CD14-positive monocyte (primary cell): ENCODE data around the gene SLC47A2. TPM values are rescaled to one million over a fixed set of nuclear protein-coding genes. Genes with fewer than 3 reads are reported as not detected.

Source experiments
- DNase-seq, 3 donors: peaks; one replicate each; pipeline ENCODE4 v3.0.0-alpha.2; 2011 to 2022
- H2AFZ ChIP-seq: 2 replicates; pipeline ENCODE4 v1.6.0; 2012; ENCODE audit warnings: mild to moderate bottlenecking, low read depth, low read length, inconsistent platforms; ENCODE audit not compliant: insufficient read depth, poor library complexity, severe bottlenecking
- H3K27ac ChIP-seq, 2 donors: 1 replicate in 1 of 2; 2 replicates in 1 of 2; pipeline ENCODE4 v1.5.1; 2012 to 2013; ENCODE audit warnings: low read length in 2 of 2, control low read depth in 1 of 2, inconsistent platforms in 1 of 2, low read depth in 1 of 2, mild to moderate bottlenecking in 1 of 2
- H3K27me3 ChIP-seq, 2 donors: one replicate each; pipeline versions ENCODE4 v1.6.0 to v1.6.1; 2011 to 2013; ENCODE audit warnings: low read length in 2 of 2; ENCODE audit not compliant: control insufficient read depth in 2 of 2, insufficient read depth in 2 of 2
- H3K36me3 ChIP-seq, 2 donors: replicated peaks in 1 of 2; 1 replicate in 1 of 2; 2 replicates in 1 of 2; pipeline versions ENCODE4 v1.5.1 to v1.6.1; 2012 to 2013; ENCODE audit warnings: low read length in 2 of 2, control low read depth in 1 of 2, inconsistent platforms in 1 of 2, mild to moderate bottlenecking in 1 of 2; ENCODE audit not compliant: insufficient read depth in 2 of 2, control insufficient read depth in 1 of 2
- H3K4me1 ChIP-seq, 2 donors: 1 replicate in 1 of 2; 2 replicates in 1 of 2; pipeline versions ENCODE4 v1.5.1 to v1.6.1; 2012 to 2013; ENCODE audit warnings: low read length in 2 of 2, control low read depth in 1 of 2, inconsistent platforms in 1 of 2, mild to moderate bottlenecking in 1 of 2, moderate library complexity in 1 of 2; ENCODE audit not compliant: insufficient read depth in 2 of 2, control insufficient read depth in 1 of 2
- H3K4me2 ChIP-seq: replicated peaks from 2 replicates; pipeline ENCODE3; 2012; ENCODE audit warnings: low read length, moderate library complexity, mild to moderate bottlenecking; ENCODE audit not compliant: poor library complexity, severe bottlenecking; ENCODE audit errors: extremely low read depth
- H3K4me3 ChIP-seq, 3 experiments: fragments of 200-600 bp in 1 of 3; sonication (generic) in 1 of 3; replicated peaks in 1 of 3; 1 replicate in 2 of 3; 2 replicates in 1 of 3; pipeline ENCODE4 v1.5.1; 2011 to 2013; ENCODE audit warnings: low read length in 3 of 3, mild to moderate bottlenecking in 3 of 3, control low read depth in 2 of 3, low read depth in 2 of 3, inconsistent platforms in 1 of 3, moderate library complexity in 1 of 3
- H3K79me2 ChIP-seq: 2 replicates; pipeline ENCODE4 v1.6.0; 2012; ENCODE audit warnings: mild to moderate bottlenecking, control low read depth, inconsistent platforms, low read length, moderate library complexity; ENCODE audit not compliant: insufficient read depth
- H3K9ac ChIP-seq: 2 replicates; pipeline ENCODE4 v1.6.0; 2017; ENCODE audit warnings: low read length, mild to moderate bottlenecking; ENCODE audit not compliant: insufficient read depth, poor library complexity, severe bottlenecking
- H3K9me3 ChIP-seq, 2 donors: replicated peaks in 1 of 2; 1 replicate in 1 of 2; 2 replicates in 1 of 2; pipeline versions ENCODE4 v1.5.1 to v1.6.1; 2012 to 2013; ENCODE audit warnings: low read length in 2 of 2, control low read depth in 1 of 2; ENCODE audit not compliant: control insufficient read depth in 1 of 2, insufficient read depth in 1 of 2
- H4K20me1 ChIP-seq: 2 replicates; pipeline ENCODE4 v1.6.0; 2012; ENCODE audit warnings: mild to moderate bottlenecking, low read length, control low read depth, moderate library complexity; ENCODE audit not compliant: insufficient read depth
- H3K27ac Mint-ChIP-seq, 7 donors: one replicate each; pipeline ENCODE4 v1.8.0; 2020; ENCODE audit warnings: mild to moderate bottlenecking in 7 of 7, mixed read lengths in 7 of 7, moderate library complexity in 6 of 7, inconsistent platforms in 2 of 7
- H3K27me3 Mint-ChIP-seq, 3 donors: one replicate each; pipeline ENCODE4 v1.8.0; 2021 to 2022; ENCODE audit warnings: low read depth in 3 of 3, mild to moderate bottlenecking in 3 of 3, mixed read lengths in 3 of 3, moderate library complexity in 3 of 3, inconsistent platforms in 1 of 3
- H3K36me3 Mint-ChIP-seq, 2 donors: one replicate each; pipeline ENCODE4 v1.8.0; 2020; ENCODE audit warnings: mixed read lengths in 2 of 2, inconsistent platforms in 1 of 2, mild to moderate bottlenecking in 1 of 2
- H3K4me1 Mint-ChIP-seq: one replicate; pipeline ENCODE4 v1.8.0; 2020; ENCODE audit warnings: mild to moderate bottlenecking, mixed read lengths
- H3K4me3 Mint-ChIP-seq, 2 donors: one replicate each; pipeline ENCODE4 v1.8.0; 2020; ENCODE audit warnings: mild to moderate bottlenecking in 2 of 2, mixed read lengths in 2 of 2, moderate library complexity in 1 of 2
- H3K9me3 Mint-ChIP-seq, 7 donors: one replicate each; pipeline ENCODE4 v1.8.0; 2020 to 2022; ENCODE audit warnings: mixed read lengths in 7 of 7, mild to moderate bottlenecking in 6 of 7, moderate library complexity in 6 of 7, inconsistent platforms in 2 of 7
- WGBS: methylation state at CpG from one replicate; pipeline ENCODE4 v1.1.5; 2013; ENCODE audit warnings: missing lambda C conversion rate; ENCODE audit not compliant: insufficient coverage; 5-methylcytosine and 5-hydroxymethylcytosine counted together
- intact Hi-C, 2 donors: fragments of 100-400 bp; cut with micrococcal nuclease; formaldehyde crosslinking; loops; one replicate each; pipeline versions ENCODE4 v1.15.0 to v1.15.1; 2023
- polyA plus RNA-seq, 3 donors: library from polyadenylated mRNA; depleted of rRNA in 1 of 3; unstranded in 2 of 3; stranded (reverse) in 1 of 3; fragments of 300-500 nt in 2 of 3; fragments of >200 nt in 1 of 3; fragmentation: Illumina TruSeq in 2 of 3; gene quantifications; 1 replicate in 2 of 3; 2 replicates in 1 of 3; pipeline ENCODE4 v1.2.3, GENCODE V29; 2012 to 2021
- TF ChIP-seq, protein P1 (sequence below): fragments of 200-600 bp; IDR thresholded peaks from one replicate; pipeline ENCODE4 v1.8.0; 2022; ENCODE audit warnings: antibody characterized with exemption, mild to moderate bottlenecking

SLC47A2 gene
- polyA plus RNA-seq, 3 donors: not detected

GRCh38 chr17:19719355-19720209 lies 3.2 kb upstream of the SLC47A2 start:
- TF ChIP-seq, protein P1, sequence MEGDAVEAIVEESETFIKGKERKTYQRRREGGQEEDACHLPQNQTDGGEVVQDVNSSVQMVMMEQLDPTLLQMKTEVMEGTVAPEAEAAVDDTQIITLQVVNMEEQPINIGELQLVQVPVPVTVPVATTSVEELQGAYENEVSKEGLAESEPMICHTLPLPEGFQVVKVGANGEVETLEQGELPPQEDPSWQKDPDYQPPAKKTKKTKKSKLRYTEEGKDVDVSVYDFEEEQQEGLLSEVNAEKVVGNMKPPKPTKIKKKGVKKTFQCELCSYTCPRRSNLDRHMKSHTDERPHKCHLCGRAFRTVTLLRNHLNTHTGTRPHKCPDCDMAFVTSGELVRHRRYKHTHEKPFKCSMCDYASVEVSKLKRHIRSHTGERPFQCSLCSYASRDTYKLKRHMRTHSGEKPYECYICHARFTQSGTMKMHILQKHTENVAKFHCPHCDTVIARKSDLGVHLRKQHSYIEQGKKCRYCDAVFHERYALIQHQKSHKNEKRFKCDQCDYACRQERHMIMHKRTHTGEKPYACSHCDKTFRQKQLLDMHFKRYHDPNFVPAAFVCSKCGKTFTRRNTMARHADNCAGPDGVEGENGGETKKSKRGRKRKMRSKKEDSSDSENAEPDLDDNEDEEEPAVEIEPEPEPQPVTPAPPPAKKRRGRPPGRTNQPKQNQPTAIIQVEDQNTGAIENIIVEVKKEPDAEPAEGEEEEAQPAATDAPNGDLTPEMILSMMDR: no peak
- Histone ChIP-seq H3K9me3 (no peaks in the 10 kb centered on the region), H3K79me2 (no peaks in the 10 kb centered on the region), H3K27me3 (no peaks in the 10 kb centered on the region), H3K4me2 (no peak overlapping the region), H3K27ac (no peak overlapping the region), H3K9ac (no peak overlapping the region), H3K36me3 (no peaks in the 10 kb centered on the region), H4K20me1 (no peaks in the 10 kb centered on the region), H3K4me3 (no peak overlapping the region), H2AFZ (no peak overlapping the region), H3K4me1 (peaks cover 16 to 22% of the 10 kb centered on the region in 2 donors)
- 94% methylated on average over 21 of the region's 23 CpGs for WGBS
- H3K4me1 Mint-ChIP-seq: peaks cover 18% of the 10 kb centered on the region
- H3K36me3 Mint-ChIP-seq: no peaks in the 10 kb centered on the region
- no peak for DNase-seq
- H3K4me3 Mint-ChIP-seq: no peak overlapping the region
- peaks cover 0 to 8% (median 0%) of the 10 kb centered on the region in 3 donors for H3K27me3 Mint-ChIP-seq
- H3K9me3 Mint-ChIP-seq: no peaks in the 10 kb centered on the region
- peak overlapping the region in 1 of 7 donors; percentile 21 for H3K27ac Mint-ChIP-seq
- intact Hi-C loops: loop anchor here in 1 of 2 donors (10.0 kb wide), 1 partner anchor 75 kb away; the partner anchor contains the start of gene ALDH3A2

GRCh38 chr17:19718613-19719354 lies 2.4 kb upstream of the SLC47A2 start:
- Mint-ChIP-seq H3K36me3 (no peaks in the 10 kb centered on the region), H3K9me3 (no peaks in the 10 kb centered on the region), H3K27ac (peak overlapping the region in 1 of 7 donors; percentile 15), H3K27me3 (peaks cover 0 to 8% (median 0%) of the 10 kb centered on the region in 3 donors), H3K4me1 (peaks cover 11% of the 10 kb centered on the region), H3K4me3 (no peak overlapping the region)
- 88% methylated on average over 13 of the region's 18 CpGs for WGBS
- TF ChIP-seq, protein P1: no peak
- Histone ChIP-seq H3K36me3 (no peaks in the 10 kb centered on the region), H3K79me2 (no peaks in the 10 kb centered on the region), H2AFZ (no peak overlapping the region), H4K20me1 (no peaks in the 10 kb centered on the region), H3K27me3 (no peaks in the 10 kb centered on the region), H3K27ac (no peak overlapping the region), H3K4me2 (no peak overlapping the region), H3K9me3 (no peaks in the 10 kb centered on the region), H3K4me3 (no peak overlapping the region), H3K4me1 (peaks cover 10 to 15% of the 10 kb centered on the region in 2 donors), H3K9ac (no peak overlapping the region)
- intact Hi-C loops: no loop called here
- no peak for DNase-seq
